RWPE2 (cell line): ENCODE data around the gene EIF5A.

ENCODE experiments used
- ATAC-seq: fragments of 200-7000 bp; cut with Tn5 transposase; 3 replicates; pipeline ENCODE4 v1.9.1; 2021; ENCODE audit warnings: low read depth
- DNase-seq: peaks from one replicate; pipeline ENCODE4 v3.0.0-alpha.2; 2020; ENCODE audit warnings: low spot score
- H3K27ac ChIP-seq: fragments of 450-650 bp; 2 replicates; pipeline ENCODE4 v1.5.1; 2017; ENCODE audit warnings: mild to moderate bottlenecking; ENCODE audit not compliant: poor library complexity, severe bottlenecking
- H3K27me3 ChIP-seq: fragments of 250-450 bp; sonication (Bioruptor Pico); 2 replicates; pipeline ENCODE4 v1.5.1; 2021; ENCODE audit warnings: mild to moderate bottlenecking, moderate library complexity; ENCODE audit not compliant: insufficient read depth, poor library complexity, severe bottlenecking
- H3K36me3 ChIP-seq: fragments of 250-450 bp; sonication (Bioruptor Pico); 2 replicates; pipeline ENCODE4 v1.5.1; 2020; ENCODE audit warnings: low read depth, mild to moderate bottlenecking, moderate library complexity
- H3K4me1 ChIP-seq: fragments of 250-450 bp; sonication (Bioruptor Pico); 2 replicates; pipeline ENCODE4 v1.5.1; 2021; ENCODE audit warnings: mild to moderate bottlenecking, moderate library complexity; ENCODE audit not compliant: insufficient read depth, poor library complexity, severe bottlenecking
- H3K4me3 ChIP-seq: fragments of 250-450 bp; sonication (Bioruptor Pico); 2 replicates; pipeline ENCODE4 v1.5.1; 2021; ENCODE audit warnings: mild to moderate bottlenecking, moderate library complexity; ENCODE audit not compliant: severe bottlenecking
- H3K9me3 ChIP-seq: fragments of 250-450 bp; sonication (Bioruptor Pico); 2 replicates; pipeline ENCODE4 v1.5.1; 2021; ENCODE audit warnings: mild to moderate bottlenecking, moderate library complexity; ENCODE audit not compliant: severe bottlenecking
- CTCF ChIP-seq: fragments of 450-650 bp; IDR thresholded peaks from one replicate; pipeline ENCODE4 v1.5.1; 2017; ENCODE audit warnings: mild to moderate bottlenecking, moderate library complexity; ENCODE audit not compliant: poor library complexity, severe bottlenecking

The EIF5A gene

GRCh38 chr17:7263801-7264078 is 43.7 kb upstream of the EIF5A start:
- ATAC-seq (no peak), DNase-seq (no peak)
- H3K4me3 ChIP-seq: peak overlapping the region; percentile 71
- peaks cover 26% of the 10 kb centered on the region for H3K36me3 ChIP-seq
- peak overlapping the region; percentile 86 for H3K27ac ChIP-seq
- no peaks in the 10 kb centered on the region for H3K9me3 ChIP-seq
- H3K27me3 ChIP-seq: no peaks in the 10 kb centered on the region
- peaks cover 23% of the 10 kb centered on the region for H3K4me1 ChIP-seq
- no peak for TF ChIP-seq CTCF

- H3K4me3 ChIP-seq: no peak overlapping the region
- H3K9me3 ChIP-seq: no peaks in the 10 kb centered on the region
- peaks cover 8% of the 10 kb centered on the region for H3K4me1 ChIP-seq
- no peaks in the 10 kb centered on the region for H3K36me3 ChIP-seq
- no peak for TF ChIP-seq CTCF
- no peak for DNase-seq
- no peak for ATAC-seq
- H3K27me3 ChIP-seq: no peaks in the 10 kb centered on the region
- H3K27ac ChIP-seq: no peak overlapping the region
These were observed 40.6 kb upstream of the EIF5A start for GRCh38 chr17:7266784-7267183.

GRCh38 chr17:7279448-7279847 is 28.0 kb upstream of the EIF5A start:
- no peaks in the 10 kb centered on the region for H3K27me3 ChIP-seq
- ATAC-seq (no peak), DNase-seq (no peak)
- no peak for TF ChIP-seq CTCF
- H3K4me3 ChIP-seq: no peak overlapping the region
- peak overlapping the region; percentile 41 for H3K27ac ChIP-seq
- no peaks in the 10 kb centered on the region for H3K9me3 ChIP-seq
- no peaks in the 10 kb centered on the region for H3K36me3 ChIP-seq
- H3K4me1 ChIP-seq: peaks cover 7% of the 10 kb centered on the region

GRCh38 chr17:7280519-7281073 is 26.8 kb upstream of the EIF5A start:
- Histone ChIP-seq H3K36me3 (no peaks in the 10 kb centered on the region), H3K9me3 (no peaks in the 10 kb centered on the region), H3K27me3 (no peaks in the 10 kb centered on the region), H3K4me1 (peaks cover 7% of the 10 kb centered on the region), H3K4me3 (peak overlapping the region; percentile 43), H3K27ac (peak overlapping the region; percentile 41)
- TF ChIP-seq CTCF: peak; percentile 94
- no peak for DNase-seq
- ATAC-seq: peak; percentile 75

GRCh38 chr17:7281074-7281952 is 26.1 kb upstream of the EIF5A start, which contains the start of gene SLC2A4:
Gene SLC2A4, plus strand, starts transcription at chr17:7281718. Its CDS starts 217 bp downstream, at chr17:7281935.
- H3K4me1 ChIP-seq: peaks cover 7% of the 10 kb centered on the region
- no peak for TF ChIP-seq CTCF
- H3K36me3 ChIP-seq: no peaks in the 10 kb centered on the region
- no peaks in the 10 kb centered on the region for H3K9me3 ChIP-seq
- DNase-seq (peak; percentile 95), ATAC-seq (peak; percentile 58)
- H3K4me3 ChIP-seq: peak within 1 kb of the TSS; percentile 43
- no peaks in the 10 kb centered on the region for H3K27me3 ChIP-seq
- peak within 1 kb of the TSS; percentile 41 for H3K27ac ChIP-seq
